Measurements from ENCODE around the gene RBMS3.

DNA sequence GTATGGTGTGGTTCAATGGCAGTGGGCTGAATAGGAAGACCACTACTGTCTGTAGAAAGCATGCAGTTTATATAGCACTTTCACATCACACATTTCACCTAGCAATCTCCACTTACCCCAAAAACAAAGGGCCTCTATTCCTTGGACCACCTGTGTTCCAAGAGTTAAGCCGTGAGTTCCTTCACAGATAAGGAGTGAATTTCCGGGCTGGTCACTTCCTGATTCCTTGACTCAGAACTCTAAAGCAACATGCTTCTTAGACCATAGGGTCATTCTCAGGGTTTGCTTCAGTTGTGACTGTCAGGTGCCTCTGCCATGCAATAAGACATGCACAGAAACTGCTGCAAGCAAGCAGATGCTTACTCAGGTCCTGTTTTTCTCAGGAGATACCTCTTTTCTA is 737.0 kb downstream of the RBMS3 start:
- TF ChIP-seq POLR2A (IDR thresholded peaks at IDR 0.05) (no peak), CTCF (IDR thresholded peaks at IDR 0.05) (no peak), EP300 (IDR thresholded peaks at IDR 0.05) (no peak)
